ENCODE data around the gene TMEM229B. TPM values are rescaled to one million over a fixed set of nuclear protein-coding genes. Genes with fewer than 3 reads are reported as not detected.
"Not testable (repeated sequence)": the region's sequence is repeated elsewhere in the genome, so short reads cannot be mapped to it uniquely, and the experiment has no call there.

TMEM229B gene
- total RNA-seq, 5 donors from 2014 or later (not counting 1 experiment from before 2014, with no cell fraction given), result 19.0 to 41.7 (median 32.3) TPM

- Histone ChIP-seq H3K4me3 (ENCODE audit: control insufficient read depth in 1 of 2, extremely low read depth in 1 of 2, low read length in 1 of 2) (no peak overlapping the region), H3K36me3 (ENCODE audit: control insufficient read depth in 2 of 2, extremely low read depth in 1 of 2, insufficient read depth in 1 of 2, low read length in 1 of 2) (no peaks in the 10 kb centered on the region), H3K27ac (ENCODE audit: low read length) (no peak overlapping the region), H3K4me1 (ENCODE audit: control insufficient read depth in 1 of 2, extremely low read depth in 1 of 2, insufficient read depth in 2 of 2, low read length in 2 of 2) (peaks cover 0 to 6% of the 10 kb centered on the region in 2 experiments), H3K27me3 (replicated peaks in 1 of 2; ENCODE audit: control insufficient read depth in 2 of 2, extremely low read depth in 1 of 2, insufficient read depth in 2 of 2, low read length in 1 of 2) (peaks cover 0 to 5% of the 10 kb centered on the region in 2 experiments), H3K9me3 (no peaks in the 10 kb centered on the region)
- WGBS (ENCODE audit: insufficient coverage), result 94% methylated on average over 4 of the region's 5 CpGs
- CTCF ChIA-PET, result no interaction called here
- DNase-seq (no peak), ATAC-seq (replicated peaks in 1 of 4) (no peak)
- no peak overlapping the region for H3K4me3 Mint-ChIP-seq
- H3K9me3 Mint-ChIP-seq, result no peaks in the 10 kb centered on the region
- no peaks in the 10 kb centered on the region for H3K36me3 Mint-ChIP-seq
- peaks cover 0 to under 1% of the 10 kb centered on the region in 2 donors for H3K27me3 Mint-ChIP-seq
- H3K4me1 Mint-ChIP-seq, result peaks cover 8 to 12% (median 8%) of the 10 kb centered on the region in 3 donors
- H3K27ac Mint-ChIP-seq, result no peak overlapping the region
- POLR2A ChIA-PET, result no interaction called here
These were observed 29.2 kb downstream of the TMEM229B start for GRCh38 chr14:67459336-67459735.

GRCh38 chr14:67457782-67458181 is 30.7 kb downstream of the TMEM229B start:
- Histone ChIP-seq H3K4me3 (ENCODE audit: control insufficient read depth in 1 of 2, extremely low read depth in 1 of 2, low read length in 1 of 2) (no peak overlapping the region), H3K36me3 (ENCODE audit: control insufficient read depth in 2 of 2, extremely low read depth in 1 of 2, insufficient read depth in 1 of 2, low read length in 1 of 2) (no peaks in the 10 kb centered on the region), H3K27me3 (replicated peaks in 1 of 2; ENCODE audit: control insufficient read depth in 2 of 2, extremely low read depth in 1 of 2, insufficient read depth in 2 of 2, low read length in 1 of 2) (peaks cover 0 to 14% of the 10 kb centered on the region in 2 experiments), H3K9me3 (no peaks in the 10 kb centered on the region), H3K4me1 (ENCODE audit: control insufficient read depth in 1 of 2, extremely low read depth in 1 of 2, insufficient read depth in 2 of 2, low read length in 2 of 2) (no peaks in the 10 kb centered on the region), H3K27ac (ENCODE audit: low read length) (no peak overlapping the region)
- H3K4me1 Mint-ChIP-seq, result peaks cover 0 to 3% (median 0%) of the 10 kb centered on the region in 3 donors
- peaks cover 0 to 5% of the 10 kb centered on the region in 2 donors for H3K27me3 Mint-ChIP-seq
- ChIA-PET CTCF (no interaction called here), POLR2A (no interaction called here)
- no peaks in the 10 kb centered on the region for H3K36me3 Mint-ChIP-seq
- ATAC-seq (replicated peaks in 1 of 4) (no peak), DNase-seq (no peak)
- H3K27ac Mint-ChIP-seq, result no peak overlapping the region
- H3K9me3 Mint-ChIP-seq, result no peaks in the 10 kb centered on the region
- H3K4me3 Mint-ChIP-seq, result no peak overlapping the region
- WGBS (ENCODE audit: insufficient coverage), result 82% methylated on average over 6 of the region's 6 CpGs

GRCh38 chr14:67456732-67457131 is 31.8 kb downstream of the TMEM229B start:
- Mint-ChIP-seq H3K9me3 (no peaks in the 10 kb centered on the region), H3K27ac (no peak overlapping the region), H3K36me3 (no peaks in the 10 kb centered on the region), H3K27me3 (peaks cover 0 to 5% of the 10 kb centered on the region in 2 donors), H3K4me3 (no peak overlapping the region), H3K4me1 (peaks cover 0 to 1% (median 0%) of the 10 kb centered on the region in 3 donors)
- POLR2A ChIA-PET, result no interaction called here
- ATAC-seq (replicated peaks in 1 of 4) (no peak), DNase-seq (no peak)
- CTCF ChIA-PET, result no interaction called here
- WGBS (ENCODE audit: insufficient coverage), result 84% methylated on average over 2 of the region's 5 CpGs
- Histone ChIP-seq H3K27me3 (replicated peaks in 1 of 2; ENCODE audit: control insufficient read depth in 2 of 2, extremely low read depth in 1 of 2, insufficient read depth in 2 of 2, low read length in 1 of 2) (peaks cover 0 to 14% of the 10 kb centered on the region in 2 experiments), H3K4me1 (ENCODE audit: control insufficient read depth in 1 of 2, extremely low read depth in 1 of 2, insufficient read depth in 2 of 2, low read length in 2 of 2) (no peaks in the 10 kb centered on the region), H3K27ac (ENCODE audit: low read length) (no peak overlapping the region), H3K4me3 (ENCODE audit: control insufficient read depth in 1 of 2, extremely low read depth in 1 of 2, low read length in 1 of 2) (no peak overlapping the region), H3K36me3 (ENCODE audit: control insufficient read depth in 2 of 2, extremely low read depth in 1 of 2, insufficient read depth in 1 of 2, low read length in 1 of 2) (no peaks in the 10 kb centered on the region), H3K9me3 (no peaks in the 10 kb centered on the region)

GRCh38 chr14:67453575-67454300 is 34.8 kb downstream of the TMEM229B start:
- H3K9me3 Mint-ChIP-seq, result peaks cover 0 to 6% (median 4%) of the 10 kb centered on the region in 3 donors
- Histone ChIP-seq H3K36me3 (ENCODE audit: control insufficient read depth in 2 of 2, extremely low read depth in 1 of 2, insufficient read depth in 1 of 2, low read length in 1 of 2) (no peaks in the 10 kb centered on the region), H3K27me3 (replicated peaks in 1 of 2; ENCODE audit: control insufficient read depth in 2 of 2, extremely low read depth in 1 of 2, insufficient read depth in 2 of 2, low read length in 1 of 2) (peaks cover 0 to 14% of the 10 kb centered on the region in 2 experiments), H3K27ac (ENCODE audit: low read length) (no peak overlapping the region), H3K4me1 (ENCODE audit: control insufficient read depth in 1 of 2, extremely low read depth in 1 of 2, insufficient read depth in 2 of 2, low read length in 2 of 2) (no peaks in the 10 kb centered on the region), H3K4me3 (ENCODE audit: control insufficient read depth in 1 of 2, extremely low read depth in 1 of 2, low read length in 1 of 2) (no peak overlapping the region), H3K9me3 (no peaks in the 10 kb centered on the region)
- H3K27ac Mint-ChIP-seq, result no peak overlapping the region
- H3K27me3 Mint-ChIP-seq, result peaks cover 0 to 7% of the 10 kb centered on the region in 2 donors
- DNase-seq, result no peak
- no peaks in the 10 kb centered on the region for H3K4me1 Mint-ChIP-seq
- H3K4me3 Mint-ChIP-seq, result no peak overlapping the region
- H3K36me3 Mint-ChIP-seq, result no peaks in the 10 kb centered on the region
- ChIA-PET CTCF (no interaction called here), POLR2A (interaction anchor here (0.5 to 0.7 kb wide), 2 partner anchors 10 to 45 kb away, joined by 3 read pairs; no protein-coding TSS in a partner anchor)
- no peak for ATAC-seq (replicated peaks in 1 of 4)
- WGBS (ENCODE audit: insufficient coverage), result 84% methylated on average over 5 of the region's 5 CpGs

GRCh38 chr14:67451667-67452066 is 36.9 kb downstream of the TMEM229B start:
- 80% methylated on average over 2 of the region's 6 CpGs for WGBS (ENCODE audit: insufficient coverage)
- H3K27me3 ChIP-seq (replicated peaks in 1 of 2; ENCODE audit: control insufficient read depth in 2 of 2, extremely low read depth in 1 of 2, insufficient read depth in 2 of 2, low read length in 1 of 2); H3K4me3 ChIP-seq (ENCODE audit: control insufficient read depth in 1 of 2, extremely low read depth in 1 of 2, low read length in 1 of 2); POLR2A ChIA-PET; H3K27me3 Mint-ChIP-seq; H3K36me3 ChIP-seq (ENCODE audit: control insufficient read depth in 2 of 2, extremely low read depth in 1 of 2, insufficient read depth in 1 of 2, low read length in 1 of 2); H3K27ac ChIP-seq (ENCODE audit: low read length); H3K4me1 ChIP-seq (ENCODE audit: control insufficient read depth in 1 of 2, extremely low read depth in 1 of 2, insufficient read depth in 2 of 2, low read length in 2 of 2); H3K4me1 Mint-ChIP-seq; ATAC-seq (replicated peaks in 1 of 4); CTCF ChIA-PET; H3K4me3 Mint-ChIP-seq; DNase-seq; H3K9me3 Mint-ChIP-seq; H3K27ac Mint-ChIP-seq; H3K9me3 ChIP-seq; H3K36me3 Mint-ChIP-seq: not testable (repeated sequence)

DNA sequence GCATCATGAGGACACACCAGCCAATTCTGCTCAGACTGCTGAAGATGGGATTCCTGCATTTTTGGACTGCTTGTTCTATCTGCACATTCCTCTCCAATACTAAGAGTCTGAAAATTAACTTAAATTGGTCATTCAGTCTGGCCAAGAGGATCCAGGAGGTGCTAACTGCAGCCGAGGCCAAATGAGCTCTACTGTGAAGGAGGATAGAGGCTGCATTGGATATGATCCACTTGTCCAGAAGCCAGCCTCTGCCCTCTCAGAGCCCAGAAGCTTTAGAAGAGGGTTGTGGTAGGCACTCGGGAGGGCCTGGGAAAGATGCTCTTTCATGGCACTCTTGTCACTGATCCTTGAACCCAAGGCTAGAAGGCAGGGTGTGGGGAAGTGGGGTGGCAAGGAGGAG is 39.4 kb downstream of the TMEM229B start:
- H3K4me1 ChIP-seq (ENCODE audit: control insufficient read depth in 1 of 2, extremely low read depth in 1 of 2, insufficient read depth in 2 of 2, low read length in 2 of 2), result no peaks in the 10 kb centered on the region
- ChIA-PET CTCF (interaction anchor here in 1 of 2 donors (0.6 kb wide), 1 partner anchor 1081 kb away, joined by 3 read pairs; no protein-coding TSS in a partner anchor), POLR2A (interaction anchor here in 1 of 2 donors (0.6 kb wide), 1 partner anchor 810 kb away, joined by 4 read pairs; no protein-coding TSS in a partner anchor)
- no peak for DNase-seq
- no peaks in the 10 kb centered on the region for H3K4me1 Mint-ChIP-seq
- 94% methylated on average over 2 of the region's 2 CpGs for WGBS (ENCODE audit: insufficient coverage)
- peaks cover 5 to 17% of the 10 kb centered on the region in 2 donors for H3K27me3 Mint-ChIP-seq
- H3K4me3 Mint-ChIP-seq, result no peak overlapping the region
- peaks cover 0 to 6% (median 4%) of the 10 kb centered on the region in 3 donors for H3K9me3 Mint-ChIP-seq
- H3K36me3 ChIP-seq (ENCODE audit: control insufficient read depth in 2 of 2, extremely low read depth in 1 of 2, insufficient read depth in 1 of 2, low read length in 1 of 2), result no peaks in the 10 kb centered on the region
- peaks cover 0 to 9% of the 10 kb centered on the region in 2 experiments for H3K27me3 ChIP-seq (replicated peaks in 1 of 2; ENCODE audit: control insufficient read depth in 2 of 2, extremely low read depth in 1 of 2, insufficient read depth in 2 of 2, low read length in 1 of 2)
- no peak for ATAC-seq (replicated peaks in 1 of 4)
- no peak overlapping the region for H3K27ac ChIP-seq (ENCODE audit: low read length)
- H3K27ac Mint-ChIP-seq, result no peak overlapping the region
- no peaks in the 10 kb centered on the region for H3K9me3 ChIP-seq
- H3K36me3 Mint-ChIP-seq, result no peaks in the 10 kb centered on the region
- no peak overlapping the region for H3K4me3 ChIP-seq (ENCODE audit: control insufficient read depth in 1 of 2, extremely low read depth in 1 of 2, low read length in 1 of 2)
